HPDE6-E6E7 (cell line): ENCODE data around the gene CFAP92.
"Not testable (repeated sequence)": the region's sequence is repeated elsewhere in the genome, so short reads cannot be mapped to it uniquely, and the experiment has no call there.

Experiments used
- DNase-seq: peaks from one replicate; pipeline ENCODE4 v3.0.0; 2011; ENCODE audit warnings: missing footprints; ENCODE audit errors: extremely low spot score

The CFAP92 gene

GRCh38 chr3:128936341-128936740, 57.5 kb downstream of the CFAP92 start:
- DNase-seq, result no peak

- DNase-seq, result no peak
Observed at GRCh38 chr3:128935922-128936321, 58.0 kb downstream of the CFAP92 start.

- no peak for DNase-seq
Observed at GRCh38 chr3:128933922-128934253, 60.0 kb downstream of the CFAP92 start.

GRCh38 chr3:128933213-128933921, 60.5 kb downstream of the CFAP92 start:
- DNase-seq, result no peak

GRCh38 chr3:128932516-128933212, 61.2 kb downstream of the CFAP92 start:
- no peak for DNase-seq

GRCh38 chr3:128931046-128931445, 62.8 kb downstream of the CFAP92 start:
- no peak for DNase-seq

- no peak for DNase-seq
Observed at GRCh38 chr3:128929364-128929763, 64.5 kb downstream of the CFAP92 start.

GRCh38 chr3:128923986-128924385, 69.9 kb downstream of the CFAP92 start:
- DNase-seq, result not testable (repeated sequence)

- DNase-seq, result no peak
Observed at GRCh38 chr3:128923576-128923975, 70.3 kb downstream of the CFAP92 start.

GRCh38 chr3:128922804-128923459, 70.9 kb downstream of the CFAP92 start:
- no peak for DNase-seq

- DNase-seq, result no peak
Observed at GRCh38 chr3:128919988-128920387, 73.9 kb downstream of the CFAP92 start.

- DNase-seq, result no peak
Observed at GRCh38 chr3:128917291-128917690, 76.6 kb downstream of the CFAP92 start.

- DNase-seq, result no peak
Observed at GRCh38 chr3:128914966-128915645, 78.8 kb downstream of the CFAP92 start.

- DNase-seq, result no peak
Observed at GRCh38 chr3:128911911-128912310, 82.0 kb downstream of the CFAP92 start.

GRCh38 chr3:128910006-128910405, 83.9 kb downstream of the CFAP92 start:
- no peak for DNase-seq

GRCh38 chr3:128908951-128909350, 84.9 kb downstream of the CFAP92 start:
- no peak for DNase-seq

GRCh38 chr3:128907706-128908445, 86.0 kb downstream of the CFAP92 start:
- DNase-seq, result no peak

GRCh38 chr3:128906804-128907525, 86.9 kb downstream of the CFAP92 start:
- no peak for DNase-seq

- DNase-seq, result no peak
Observed at GRCh38 chr3:128906031-128906803, 87.7 kb downstream of the CFAP92 start.

GRCh38 chr3:128903501-128903900, 90.4 kb downstream of the CFAP92 start:
- DNase-seq, result no peak
